Body of pancreas (tissue), 4 donors: ENCODE measurements around the gene ARHGEF28. TPM values are rescaled to one million over a fixed set of nuclear protein-coding genes. Genes with fewer than 3 reads are reported as not detected.

Experiments used
- ATAC-seq: fragments of 150-250 bp; one replicate; pipeline ENCODE4 v1.9.1; 2016
- DNase-seq, 4 donors: peaks; one replicate each; pipeline ENCODE4 v3.0.0-alpha.2; 2019
- H3K27ac ChIP-seq, 4 donors: fragments of 200-600 bp; sonication (generic); 1 replicate in 3 of 4; 2 replicates in 1 of 4; pipeline versions ENCODE4 v1.5.1 to v1.6.1; 2016 to 2019; ENCODE audit warnings: mild to moderate bottlenecking in 1 of 4, mixed read lengths in 1 of 4, moderate library complexity in 1 of 4
- H3K27me3 ChIP-seq, 2 donors: fragments of 200-600 bp; sonication (generic); one replicate each; pipeline ENCODE4 v1.6.0; 2016; ENCODE audit warnings: mild to moderate bottlenecking in 1 of 2
- H3K36me3 ChIP-seq, 2 donors: fragments of 200-600 bp; sonication (generic); replicated peaks in 1 of 2; 2 replicates each; pipeline ENCODE4 v1.5.1; 2016; ENCODE audit warnings: low read depth in 2 of 2; ENCODE audit not compliant: insufficient read depth in 1 of 2
- H3K4me1 ChIP-seq: fragments of 200-600 bp; sonication (generic); one replicate; pipeline ENCODE4 v1.6.0; 2016
- H3K4me3 ChIP-seq, 2 donors: fragments of 200-600 bp; sonication (generic); 1 replicate in 1 of 2; 2 replicates in 1 of 2; pipeline ENCODE4 v1.5.1; 2016 to 2019
- H3K9me3 ChIP-seq, 3 donors: fragments of 200-600 bp; sonication (generic); 1 replicate in 2 of 3; 2 replicates in 1 of 3; pipeline ENCODE4 v1.5.1; 2016
- POLR2A ChIP-seq, 3 donors: fragments of 450-650 bp; IDR thresholded peaks; one replicate each; pipeline ENCODE4 v1.6.1; 2016; ENCODE audit warnings: antibody characterized with exemption in 3 of 3, mild to moderate bottlenecking in 2 of 3
- WGBS, 2 donors: methylation state at CpG; one replicate each; pipeline ENCODE4 v1.1.5; 2017; 5-methylcytosine and 5-hydroxymethylcytosine counted together
- intact Hi-C: fragments of 100-400 bp; cut with DNase I; formaldehyde crosslinking; loops from one replicate; pipeline ENCODE4 v1.15.1; 2023
- total RNA-seq, 2 donors: library from RNA; depleted of rRNA; stranded (reverse); fragments of >200 nt; gene quantifications; one replicate each; pipeline ENCODE4 v1.1.0, GENCODE V29; 2016
- TF ChIP-seq, protein P1 (sequence below), 7 experiments: fragments of 450-650 bp in 4 of 7; fragments of 200-600 bp in 3 of 7; sonication (generic) in 3 of 7; IDR thresholded peaks; one replicate each; pipeline ENCODE4 v1.5.1; 2016 to 2019; ENCODE audit warnings: antibody characterized with exemption in 7 of 7

Gene ARHGEF28
- total RNA-seq, 2 donors from 2014 or later = 63.0 to 67.2 TPM

GRCh38 chr5:73917891-73918290 is 291.9 kb downstream of the ARHGEF28 start:
- intact Hi-C loops = no loop called here
- ATAC-seq = no peak
- 80 to 83% methylated on average over 4 of the region's 4 CpGs for WGBS, 2 donors

GRCh38 chr5:73918791-73919221 is 292.8 kb downstream of the ARHGEF28 start:
- WGBS, 2 donors = 72 to 84% methylated on average over 6 of the region's 6 CpGs
- TF ChIP-seq, protein P1, sequence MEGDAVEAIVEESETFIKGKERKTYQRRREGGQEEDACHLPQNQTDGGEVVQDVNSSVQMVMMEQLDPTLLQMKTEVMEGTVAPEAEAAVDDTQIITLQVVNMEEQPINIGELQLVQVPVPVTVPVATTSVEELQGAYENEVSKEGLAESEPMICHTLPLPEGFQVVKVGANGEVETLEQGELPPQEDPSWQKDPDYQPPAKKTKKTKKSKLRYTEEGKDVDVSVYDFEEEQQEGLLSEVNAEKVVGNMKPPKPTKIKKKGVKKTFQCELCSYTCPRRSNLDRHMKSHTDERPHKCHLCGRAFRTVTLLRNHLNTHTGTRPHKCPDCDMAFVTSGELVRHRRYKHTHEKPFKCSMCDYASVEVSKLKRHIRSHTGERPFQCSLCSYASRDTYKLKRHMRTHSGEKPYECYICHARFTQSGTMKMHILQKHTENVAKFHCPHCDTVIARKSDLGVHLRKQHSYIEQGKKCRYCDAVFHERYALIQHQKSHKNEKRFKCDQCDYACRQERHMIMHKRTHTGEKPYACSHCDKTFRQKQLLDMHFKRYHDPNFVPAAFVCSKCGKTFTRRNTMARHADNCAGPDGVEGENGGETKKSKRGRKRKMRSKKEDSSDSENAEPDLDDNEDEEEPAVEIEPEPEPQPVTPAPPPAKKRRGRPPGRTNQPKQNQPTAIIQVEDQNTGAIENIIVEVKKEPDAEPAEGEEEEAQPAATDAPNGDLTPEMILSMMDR (IDR thresholded peaks at IDR 0.05) = no peak
- no peak for TF ChIP-seq POLR2A (IDR thresholded peaks at IDR 0.05)
- Histone ChIP-seq H3K4me1 (peaks cover 34% of the 10 kb centered on the region), H3K27ac (peak overlapping the region in 2 of 4 donors; percentile 49 to 69), H3K36me3 (no peaks in the 10 kb centered on the region), H3K9me3 (no peaks in the 10 kb centered on the region), H3K4me3 (no peak overlapping the region), H3K27me3 (no peaks in the 10 kb centered on the region)
- intact Hi-C loops = no loop called here
- no peak for ATAC-seq
- no peak for DNase-seq

More at GRCh38 chr5:73917891-73918290, 291.9 kb downstream of the ARHGEF28 start:
- Histone ChIP-seq H3K27ac (peak overlapping the region; percentile 8 to 69 (median 56)), H3K4me1 (peaks cover 34% of the 10 kb centered on the region), H3K4me3 (no peak overlapping the region), H3K27me3 (no peaks in the 10 kb centered on the region), H3K36me3 (no peaks in the 10 kb centered on the region), H3K9me3 (no peaks in the 10 kb centered on the region)
- no peak for DNase-seq
- TF ChIP-seq, protein P1 (IDR thresholded peaks at IDR 0.05) = no peak
- no peak for TF ChIP-seq POLR2A (IDR thresholded peaks at IDR 0.05)

GRCh38 chr5:73921741-73922140 is 295.7 kb downstream of the ARHGEF28 start:
- Histone ChIP-seq H3K4me1 (peaks cover 34% of the 10 kb centered on the region), H3K4me3 (no peak overlapping the region), H3K27ac (peak overlapping the region in 2 of 4 donors; percentile 18 to 40), H3K36me3 (no peaks in the 10 kb centered on the region), H3K27me3 (no peaks in the 10 kb centered on the region), H3K9me3 (no peaks in the 10 kb centered on the region)
- DNase-seq = no peak
- 54 to 69% methylated on average over 3 of the region's 3 CpGs for WGBS, 2 donors
- peak; percentile 45 for ATAC-seq
- intact Hi-C loops = no loop called here
- TF ChIP-seq POLR2A (IDR thresholded peaks at IDR 0.05) = no peak
- TF ChIP-seq, protein P1 (IDR thresholded peaks at IDR 0.05) = no peak

DNA sequence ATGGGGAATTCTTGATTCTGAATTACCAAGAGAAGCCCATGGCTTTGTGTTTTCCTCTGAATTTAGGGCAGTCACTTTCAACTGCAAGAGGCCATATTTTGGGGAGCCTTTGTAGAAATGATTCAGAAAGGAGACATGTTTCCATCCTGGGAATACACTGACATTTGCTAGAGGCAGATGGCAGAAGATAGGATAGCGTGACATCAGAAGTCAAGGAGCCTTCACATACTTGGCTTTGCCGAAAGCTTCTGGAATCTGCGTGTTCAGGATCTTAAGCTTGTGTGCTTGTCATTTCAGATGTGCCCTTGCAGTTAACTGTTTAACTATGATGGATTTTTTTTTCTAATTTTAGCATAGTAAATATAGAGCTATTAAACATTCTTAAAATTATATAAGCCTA is 296.2 kb downstream of the ARHGEF28 start:
- WGBS, 2 donors = 57 to 76% methylated on average over 3 of the region's 3 CpGs
- ATAC-seq = no peak

More for the DNA sequence above, 296.2 kb downstream of the ARHGEF28 start:
- intact Hi-C loops = no loop called here
- H3K9me3 ChIP-seq = no peaks in the 10 kb centered on the region
- H3K27ac ChIP-seq = peak overlapping the region in 3 of 4 donors; percentile 12 to 40 (median 18)
- H3K4me3 ChIP-seq = no peak overlapping the region
- no peaks in the 10 kb centered on the region for H3K27me3 ChIP-seq
- no peaks in the 10 kb centered on the region for H3K36me3 ChIP-seq
- H3K4me1 ChIP-seq = peaks cover 30% of the 10 kb centered on the region
- no peak for TF ChIP-seq POLR2A (IDR thresholded peaks at IDR 0.05)
- TF ChIP-seq, protein P1 (IDR thresholded peaks at IDR 0.05) = no peak
- no peak for DNase-seq
